CD14-positive monocyte (primary cell): ENCODE measurements around the gene DGKQ. TPM values are rescaled to one million over a fixed set of nuclear protein-coding genes. Genes with fewer than 3 reads are reported as not detected.

ENCODE experiments used
- DNase-seq, 3 donors: peaks; one replicate each; pipeline ENCODE4 v3.0.0-alpha.2; 2011 to 2022
- H2AFZ ChIP-seq: 2 replicates; pipeline ENCODE4 v1.6.0; 2012; ENCODE audit warnings: mild to moderate bottlenecking, low read depth, low read length, inconsistent platforms; ENCODE audit not compliant: insufficient read depth, poor library complexity, severe bottlenecking
- H3K27ac ChIP-seq, 2 donors: 1 replicate in 1 of 2; 2 replicates in 1 of 2; pipeline ENCODE4 v1.5.1; 2012 to 2013; ENCODE audit warnings: low read length in 2 of 2, control low read depth in 1 of 2, inconsistent platforms in 1 of 2, low read depth in 1 of 2, mild to moderate bottlenecking in 1 of 2
- H3K27me3 ChIP-seq, 2 donors: one replicate each; pipeline versions ENCODE4 v1.6.0 to v1.6.1; 2011 to 2013; ENCODE audit warnings: low read length in 2 of 2; ENCODE audit not compliant: control insufficient read depth in 2 of 2, insufficient read depth in 2 of 2
- H3K36me3 ChIP-seq, 2 donors: replicated peaks in 1 of 2; 1 replicate in 1 of 2; 2 replicates in 1 of 2; pipeline versions ENCODE4 v1.5.1 to v1.6.1; 2012 to 2013; ENCODE audit warnings: low read length in 2 of 2, control low read depth in 1 of 2, inconsistent platforms in 1 of 2, mild to moderate bottlenecking in 1 of 2; ENCODE audit not compliant: insufficient read depth in 2 of 2, control insufficient read depth in 1 of 2
- H3K4me1 ChIP-seq, 2 donors: 1 replicate in 1 of 2; 2 replicates in 1 of 2; pipeline versions ENCODE4 v1.5.1 to v1.6.1; 2012 to 2013; ENCODE audit warnings: low read length in 2 of 2, control low read depth in 1 of 2, inconsistent platforms in 1 of 2, mild to moderate bottlenecking in 1 of 2, moderate library complexity in 1 of 2; ENCODE audit not compliant: insufficient read depth in 2 of 2, control insufficient read depth in 1 of 2
- H3K4me2 ChIP-seq: replicated peaks from 2 replicates; pipeline ENCODE3; 2012; ENCODE audit warnings: low read length, moderate library complexity, mild to moderate bottlenecking; ENCODE audit not compliant: poor library complexity, severe bottlenecking; ENCODE audit errors: extremely low read depth
- H3K4me3 ChIP-seq, 3 experiments: fragments of 200-600 bp in 1 of 3; sonication (generic) in 1 of 3; replicated peaks in 1 of 3; 1 replicate in 2 of 3; 2 replicates in 1 of 3; pipeline ENCODE4 v1.5.1; 2011 to 2013; ENCODE audit warnings: low read length in 3 of 3, mild to moderate bottlenecking in 3 of 3, control low read depth in 2 of 3, low read depth in 2 of 3, inconsistent platforms in 1 of 3, moderate library complexity in 1 of 3
- H3K79me2 ChIP-seq: 2 replicates; pipeline ENCODE4 v1.6.0; 2012; ENCODE audit warnings: mild to moderate bottlenecking, control low read depth, inconsistent platforms, low read length, moderate library complexity; ENCODE audit not compliant: insufficient read depth
- H3K9ac ChIP-seq: 2 replicates; pipeline ENCODE4 v1.6.0; 2017; ENCODE audit warnings: low read length, mild to moderate bottlenecking; ENCODE audit not compliant: insufficient read depth, poor library complexity, severe bottlenecking
- H3K9me3 ChIP-seq, 2 donors: replicated peaks in 1 of 2; 1 replicate in 1 of 2; 2 replicates in 1 of 2; pipeline versions ENCODE4 v1.5.1 to v1.6.1; 2012 to 2013; ENCODE audit warnings: low read length in 2 of 2, control low read depth in 1 of 2; ENCODE audit not compliant: control insufficient read depth in 1 of 2, insufficient read depth in 1 of 2
- H4K20me1 ChIP-seq: 2 replicates; pipeline ENCODE4 v1.6.0; 2012; ENCODE audit warnings: mild to moderate bottlenecking, low read length, control low read depth, moderate library complexity; ENCODE audit not compliant: insufficient read depth
- H3K27ac Mint-ChIP-seq, 7 donors: one replicate each; pipeline ENCODE4 v1.8.0; 2020; ENCODE audit warnings: mild to moderate bottlenecking in 7 of 7, mixed read lengths in 7 of 7, moderate library complexity in 6 of 7, inconsistent platforms in 2 of 7
- H3K27me3 Mint-ChIP-seq, 3 donors: one replicate each; pipeline ENCODE4 v1.8.0; 2021 to 2022; ENCODE audit warnings: low read depth in 3 of 3, mild to moderate bottlenecking in 3 of 3, mixed read lengths in 3 of 3, moderate library complexity in 3 of 3, inconsistent platforms in 1 of 3
- H3K36me3 Mint-ChIP-seq, 2 donors: one replicate each; pipeline ENCODE4 v1.8.0; 2020; ENCODE audit warnings: mixed read lengths in 2 of 2, inconsistent platforms in 1 of 2, mild to moderate bottlenecking in 1 of 2
- H3K4me1 Mint-ChIP-seq: one replicate; pipeline ENCODE4 v1.8.0; 2020; ENCODE audit warnings: mild to moderate bottlenecking, mixed read lengths
- H3K4me3 Mint-ChIP-seq, 2 donors: one replicate each; pipeline ENCODE4 v1.8.0; 2020; ENCODE audit warnings: mild to moderate bottlenecking in 2 of 2, mixed read lengths in 2 of 2, moderate library complexity in 1 of 2
- H3K9me3 Mint-ChIP-seq, 7 donors: one replicate each; pipeline ENCODE4 v1.8.0; 2020 to 2022; ENCODE audit warnings: mixed read lengths in 7 of 7, mild to moderate bottlenecking in 6 of 7, moderate library complexity in 6 of 7, inconsistent platforms in 2 of 7
- whole genome bisulfite sequencing: methylation state at CpG from one replicate; pipeline ENCODE4 v1.1.5; 2013; ENCODE audit warnings: missing lambda C conversion rate; ENCODE audit not compliant: insufficient coverage; 5-methylcytosine and 5-hydroxymethylcytosine counted together
- intact Hi-C, 2 donors: fragments of 100-400 bp; cut with micrococcal nuclease; formaldehyde crosslinking; loops; one replicate each; pipeline versions ENCODE4 v1.15.0 to v1.15.1; 2023
- polyA plus RNA-seq, 3 donors: library from polyadenylated mRNA; depleted of rRNA in 1 of 3; unstranded in 2 of 3; stranded (reverse) in 1 of 3; fragments of 300-500 nt in 2 of 3; fragments of >200 nt in 1 of 3; fragmentation: Illumina TruSeq in 2 of 3; gene quantifications; 1 replicate in 2 of 3; 2 replicates in 1 of 3; pipeline ENCODE4 v1.2.3, GENCODE V29; 2012 to 2021
- TF ChIP-seq, protein P1 (sequence below): fragments of 200-600 bp; IDR thresholded peaks from one replicate; pipeline ENCODE4 v1.8.0; 2022; ENCODE audit warnings: antibody characterized with exemption, mild to moderate bottlenecking

Gene DGKQ
- polyA plus RNA-seq, 3 donors: 0.58 to 23.1 (median 2.4) TPM

DNA sequence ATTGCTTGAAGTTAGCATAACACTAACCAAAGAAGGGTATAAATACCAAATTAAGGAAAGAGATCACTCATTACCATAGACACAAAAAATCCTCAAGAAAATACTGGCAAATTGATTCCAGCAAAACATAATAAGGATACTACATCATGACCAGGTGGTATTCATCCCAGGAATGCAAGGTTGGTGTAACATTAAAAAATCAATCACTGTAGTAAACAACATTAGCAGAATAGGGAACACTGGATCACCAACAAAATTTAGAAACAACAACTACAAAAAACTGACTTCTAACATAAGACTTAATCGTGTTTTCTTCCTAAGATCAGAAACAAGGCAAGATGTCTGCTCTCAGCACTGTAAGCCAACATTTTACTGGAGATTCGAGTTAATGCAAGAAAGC is 55.4 kb downstream of the DGKQ start:
- no peak overlapping the region for H3K4me3 ChIP-seq
- H3K4me1 ChIP-seq: peaks cover 53 to 54% of the 10 kb centered on the region in 2 donors
- H3K27me3 ChIP-seq: no peaks in the 10 kb centered on the region
- Mint-ChIP-seq H3K4me3 (no peak overlapping the region), H3K9me3 (peaks cover 0 to 5% (median 0%) of the 10 kb centered on the region in 7 donors), H3K27ac (no peak overlapping the region), H3K27me3 (peaks cover 0 to 2% (median 0%) of the 10 kb centered on the region in 3 donors), H3K36me3 (peaks cover 13 to 30% of the 10 kb centered on the region in 2 donors), H3K4me1 (peaks cover 76% of the 10 kb centered on the region)
- peaks cover 95% of the 10 kb centered on the region for H3K79me2 ChIP-seq
- H2AFZ ChIP-seq: no peak overlapping the region
- peaks cover 100% of the 10 kb centered on the region for H4K20me1 ChIP-seq
- TF ChIP-seq, protein P1, sequence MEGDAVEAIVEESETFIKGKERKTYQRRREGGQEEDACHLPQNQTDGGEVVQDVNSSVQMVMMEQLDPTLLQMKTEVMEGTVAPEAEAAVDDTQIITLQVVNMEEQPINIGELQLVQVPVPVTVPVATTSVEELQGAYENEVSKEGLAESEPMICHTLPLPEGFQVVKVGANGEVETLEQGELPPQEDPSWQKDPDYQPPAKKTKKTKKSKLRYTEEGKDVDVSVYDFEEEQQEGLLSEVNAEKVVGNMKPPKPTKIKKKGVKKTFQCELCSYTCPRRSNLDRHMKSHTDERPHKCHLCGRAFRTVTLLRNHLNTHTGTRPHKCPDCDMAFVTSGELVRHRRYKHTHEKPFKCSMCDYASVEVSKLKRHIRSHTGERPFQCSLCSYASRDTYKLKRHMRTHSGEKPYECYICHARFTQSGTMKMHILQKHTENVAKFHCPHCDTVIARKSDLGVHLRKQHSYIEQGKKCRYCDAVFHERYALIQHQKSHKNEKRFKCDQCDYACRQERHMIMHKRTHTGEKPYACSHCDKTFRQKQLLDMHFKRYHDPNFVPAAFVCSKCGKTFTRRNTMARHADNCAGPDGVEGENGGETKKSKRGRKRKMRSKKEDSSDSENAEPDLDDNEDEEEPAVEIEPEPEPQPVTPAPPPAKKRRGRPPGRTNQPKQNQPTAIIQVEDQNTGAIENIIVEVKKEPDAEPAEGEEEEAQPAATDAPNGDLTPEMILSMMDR: no peak
- peak overlapping the region in 1 of 2 donors; percentile 20 for H3K27ac ChIP-seq
- WGBS: 100% methylated on average over 1 of the region's 2 CpGs
- H3K9me3 ChIP-seq: no peaks in the 10 kb centered on the region
- DNase-seq: no peak
- intact Hi-C loops: no loop called here
- H3K9ac ChIP-seq: no peak overlapping the region
- H3K4me2 ChIP-seq: no peak overlapping the region
- H3K36me3 ChIP-seq: peaks cover 4 to 14% of the 10 kb centered on the region in 2 donors

DNA sequence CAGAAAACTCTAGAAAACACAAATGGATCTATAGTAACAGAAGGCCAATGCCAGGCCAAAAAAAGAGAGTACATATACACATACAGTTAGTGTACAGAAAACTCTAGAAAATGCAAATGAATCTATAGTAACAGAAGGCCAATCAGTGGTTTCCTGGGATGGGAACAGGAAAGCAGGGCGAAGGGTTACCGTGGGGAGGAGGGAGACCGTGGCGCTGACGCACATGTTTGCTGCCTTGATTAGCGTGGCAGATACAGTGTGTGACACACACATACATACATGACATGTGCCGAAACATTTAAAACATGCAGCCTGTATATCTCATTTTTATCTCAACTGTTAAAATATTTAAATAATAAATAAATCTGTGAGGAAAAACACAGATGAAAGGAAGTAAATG is 55.9 kb downstream of the DGKQ start:
- no peak overlapping the region for H3K4me2 ChIP-seq
- Mint-ChIP-seq H3K27ac (peak overlapping the region in 3 of 7 donors; percentile 2 to 57 (median 11)), H3K4me1 (peaks cover 71% of the 10 kb centered on the region), H3K9me3 (peaks cover 0 to 5% (median 0%) of the 10 kb centered on the region in 7 donors), H3K36me3 (peaks cover 15 to 31% of the 10 kb centered on the region in 2 donors), H3K4me3 (no peak overlapping the region), H3K27me3 (peaks cover 0 to 2% (median 0%) of the 10 kb centered on the region in 3 donors)
- peaks cover 9 to 20% of the 10 kb centered on the region in 2 donors for H3K36me3 ChIP-seq
- no CpG with 5 or more reads among the region's 7 CpGs for WGBS
- H3K9ac ChIP-seq: no peak overlapping the region
- peaks cover 95% of the 10 kb centered on the region for H3K79me2 ChIP-seq
- H3K4me3 ChIP-seq: no peak overlapping the region
- no peak overlapping the region for H2AFZ ChIP-seq
- peaks cover 48 to 50% of the 10 kb centered on the region in 2 donors for H3K4me1 ChIP-seq
- H3K27ac ChIP-seq: no peak overlapping the region
- H3K27me3 ChIP-seq: no peaks in the 10 kb centered on the region
- no peak for DNase-seq
- TF ChIP-seq, protein P1: no peak
- peaks cover 100% of the 10 kb centered on the region for H4K20me1 ChIP-seq
- intact Hi-C loops: no loop called here
- no peaks in the 10 kb centered on the region for H3K9me3 ChIP-seq
